Keratinocyte (primary cell): ENCODE measurements around the gene EHD3. TPM values are rescaled to one million over a fixed set of nuclear protein-coding genes. Genes with fewer than 3 reads are reported as not detected.

Source experiments
- DNase-seq: peaks from one replicate; pipeline ENCODE4 v3.0.0-alpha.2; 2011; ENCODE audit warnings: low read depth, missing footprints, low spot score
- FAIRE-seq: peaks from 2 replicates; lab custom pipeline; 2011; peaks lifted over from hg19 to GRCh38; lab: Jason Lieb, UNC
- H2AFZ ChIP-seq: 2 replicates; pipeline ENCODE4 v1.6.0; 2012; ENCODE audit warnings: low read length, control low read depth, inconsistent platforms; ENCODE audit not compliant: control insufficient read depth
- H3K27ac ChIP-seq: 2 replicates; pipeline ENCODE4 v1.5.1; 2011; ENCODE audit warnings: low read length; ENCODE audit not compliant: control insufficient read depth, insufficient read depth
- H3K27me3 ChIP-seq: 3 replicates; pipeline ENCODE4 v1.6.0; 2011; ENCODE audit warnings: low read length; ENCODE audit not compliant: control insufficient read depth, insufficient read depth; ENCODE audit errors: extremely low read depth
- H3K36me3 ChIP-seq, 2 experiments: 2 replicates in 1 of 2; 3 replicates in 1 of 2; pipeline ENCODE4 v1.5.1; 2011; ENCODE audit warnings: low read length in 2 of 2, mild to moderate bottlenecking in 1 of 2; ENCODE audit not compliant: control insufficient read depth in 2 of 2, insufficient read depth in 2 of 2; ENCODE audit errors: extremely low read depth in 1 of 2
- H3K4me1 ChIP-seq: 3 replicates; pipeline ENCODE4 v1.5.1; 2011; ENCODE audit warnings: low read length; ENCODE audit not compliant: control insufficient read depth, insufficient read depth; ENCODE audit errors: extremely low read depth
- H3K4me2 ChIP-seq: 3 replicates; pipeline ENCODE4 v1.6.0; 2011; ENCODE audit warnings: low read depth, low read length; ENCODE audit not compliant: control insufficient read depth, insufficient read depth; ENCODE audit errors: extremely low read depth
- H3K4me3 ChIP-seq, 3 experiments: fragments of 200-600 bp in 1 of 3; sonication (generic) in 1 of 3; 2 replicates in 2 of 3; 3 replicates in 1 of 3; pipeline ENCODE4 v1.5.1; 2011 to 2016; ENCODE audit warnings: low read length in 3 of 3, mild to moderate bottlenecking in 3 of 3, control low read depth in 2 of 3, inconsistent platforms in 1 of 3, low read depth in 1 of 3, mixed read lengths in 1 of 3, mixed run types in 1 of 3, moderate library complexity in 1 of 3; ENCODE audit not compliant: control insufficient read depth in 2 of 3, insufficient read depth in 2 of 3; ENCODE audit errors: extremely low read depth in 1 of 3
- H3K79me2 ChIP-seq: 2 replicates; pipeline ENCODE4 v1.6.0; 2012; ENCODE audit warnings: low read length; ENCODE audit not compliant: control insufficient read depth, insufficient read depth
- H3K9ac ChIP-seq: 3 replicates; pipeline ENCODE4 v1.6.0; 2011; ENCODE audit warnings: low read length; ENCODE audit not compliant: control insufficient read depth, insufficient read depth; ENCODE audit errors: extremely low read depth
- H3K9me1 ChIP-seq: 3 replicates; pipeline ENCODE4 v1.6.0; 2011; ENCODE audit warnings: low read length; ENCODE audit not compliant: control insufficient read depth, insufficient read depth; ENCODE audit errors: extremely low read depth
- H3K9me3 ChIP-seq: 2 replicates; pipeline ENCODE4 v1.5.1; 2012; ENCODE audit warnings: low read depth, low read length; ENCODE audit not compliant: control insufficient read depth
- H4K20me1 ChIP-seq: 3 replicates; pipeline ENCODE4 v1.6.0; 2011; ENCODE audit warnings: low read length; ENCODE audit not compliant: control insufficient read depth, insufficient read depth; ENCODE audit errors: extremely low read depth
- CTCF ChIP-seq, 3 experiments: IDR thresholded peaks in 1 of 3; conservative IDR thresholded peaks in 1 of 3; optimal IDR thresholded peaks in 1 of 3; 2 replicates in 2 of 3; 3 replicates in 1 of 3; pipeline versions ENCODE3 to v1.5.1; 2011; ENCODE audit warnings: low read length in 3 of 3, mild to moderate bottlenecking in 3 of 3, moderate library complexity in 2 of 3, control low read depth in 1 of 3, inconsistent platforms in 1 of 3; ENCODE audit not compliant: insufficient read depth in 2 of 3; ENCODE audit errors: extremely low read depth in 1 of 3
- EZH2 ChIP-seq: IDR thresholded peaks from one replicate; pipeline ENCODE4 v1.6.1; 2012; ENCODE audit warnings: inconsistent platforms, mild to moderate bottlenecking, low read length, moderate library complexity
- dilution Hi-C: fragments of 300-500 bp; cut with MboI; formaldehyde crosslinking; loops from one replicate; pipeline ENCODE4 v1.7.0; 2020; ENCODE audit warnings: low sequenced_read_pairs; ENCODE audit not compliant: extremely low pct_ligation_motif_present
- polyA plus RNA-seq, 5 experiments: library from polyadenylated mRNA; depleted of rRNA in 3 of 5; stranded (reverse) in 3 of 5; stranded (forward) in 1 of 5; unstranded in 1 of 5; fragments of >200 nt; gene quantifications; 1 replicate in 1 of 5; 2 replicates in 3 of 5; 3 replicates in 1 of 5; pipeline versions ENCODE4 v1.2.1 to v1.2.3, GENCODE V29; 2011 to 2012; ENCODE audit warnings: missing spikeins in 2 of 5, low read depth in 1 of 5, low replicate concordance in 1 of 5

EHD3 gene
- polyA plus RNA-seq, 1 donor (not counting 4 experiments of a cell fraction or from before 2014, with no cell fraction given): 5.1 TPM

GRCh38 chr2:31255911-31256571, 22.1 kb downstream of the EHD3 start:
- Histone ChIP-seq H3K27ac (no peak overlapping the region), H3K9me3 (no peaks in the 10 kb centered on the region), H3K9ac (no peak overlapping the region), H3K4me1 (peaks cover 28% of the 10 kb centered on the region), H3K36me3 (no peaks in the 10 kb centered on the region), H2AFZ (no peak overlapping the region), H3K9me1 (peaks cover 2% of the 10 kb centered on the region), H3K4me3 (no peak overlapping the region), H3K4me2 (no peak overlapping the region), H3K79me2 (no peaks in the 10 kb centered on the region), H4K20me1 (peaks cover 3% of the 10 kb centered on the region), H3K27me3 (no peaks in the 10 kb centered on the region)
- no peak for TF ChIP-seq CTCF (optimal IDR thresholded peaks at IDR 0.05 in 1 of 3, IDR thresholded peaks at IDR 0.05 in 1 of 3, conservative IDR thresholded peaks at IDR 0.05 in 1 of 3; ENCODE audit: extremely low read depth in 1 of 3, insufficient read depth in 2 of 3, low read length in 3 of 3)
- no peak for TF ChIP-seq EZH2
- peak; percentile 96 for FAIRE-seq
- dilution Hi-C loops: no loop called here
- DNase-seq: no peak

DNA sequence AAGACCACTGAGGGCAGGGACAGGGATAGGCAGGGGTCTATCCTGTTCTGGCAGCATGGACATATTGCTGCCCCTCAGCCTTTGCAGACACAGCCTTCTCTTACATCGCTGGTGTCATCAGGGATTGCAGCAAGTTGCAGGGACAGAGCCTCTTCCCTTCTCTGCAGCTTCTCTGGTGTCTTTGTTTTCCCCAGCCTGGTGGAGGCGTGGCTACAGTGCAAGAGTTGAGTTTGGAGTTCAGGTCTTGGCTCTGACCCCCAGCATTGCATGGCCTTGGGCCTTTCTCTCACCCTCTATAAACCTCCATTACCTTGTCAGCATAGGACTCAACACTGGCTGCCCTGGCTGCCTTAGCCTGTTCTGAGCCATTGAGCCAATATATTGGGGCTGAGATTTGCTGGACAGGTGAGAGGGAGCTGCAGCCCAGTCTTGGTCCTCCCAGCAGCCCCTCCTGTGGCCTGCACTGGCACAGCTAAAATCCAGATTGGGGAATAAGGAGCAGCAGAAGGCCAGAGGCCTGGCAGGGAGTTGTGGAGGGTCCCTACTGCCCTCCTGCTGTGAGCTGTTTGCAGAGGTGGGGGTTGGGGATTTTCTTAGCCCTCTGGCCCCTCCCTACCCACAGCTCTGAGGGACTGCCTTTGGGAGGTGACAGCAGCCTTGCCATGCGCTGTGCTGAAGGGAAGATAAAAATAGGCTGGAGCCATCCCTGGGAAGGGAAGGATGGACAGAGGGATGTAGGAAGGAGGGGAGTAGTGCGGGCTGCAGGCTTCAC, 22.8 kb downstream of the EHD3 start:
- no peak overlapping the region for H3K27ac ChIP-seq
- H3K4me1 ChIP-seq: peaks cover 28% of the 10 kb centered on the region

More for the DNA sequence above, 22.8 kb downstream of the EHD3 start:
- Histone ChIP-seq H2AFZ (no peak overlapping the region), H3K27me3 (no peaks in the 10 kb centered on the region), H3K4me3 (no peak overlapping the region), H3K9me3 (no peaks in the 10 kb centered on the region), H3K36me3 (no peaks in the 10 kb centered on the region), H3K9ac (no peak overlapping the region), H3K79me2 (no peaks in the 10 kb centered on the region), H4K20me1 (peaks cover 3% of the 10 kb centered on the region), H3K4me2 (no peak overlapping the region), H3K9me1 (peaks cover 2% of the 10 kb centered on the region)
- dilution Hi-C loops: no loop called here
- DNase-seq: no peak
- no peak for FAIRE-seq
- no peak for TF ChIP-seq CTCF (optimal IDR thresholded peaks at IDR 0.05 in 1 of 3, IDR thresholded peaks at IDR 0.05 in 1 of 3, conservative IDR thresholded peaks at IDR 0.05 in 1 of 3; ENCODE audit: extremely low read depth in 1 of 3, insufficient read depth in 2 of 3, low read length in 3 of 3)
- TF ChIP-seq EZH2: no peak
